SH-SY5Y (cell line): ENCODE results near the gene NAP1L5.

Experiments used
- GATA2 ChIP-seq: IDR thresholded peaks from 2 replicates; pipeline ENCODE4 v1.6.1; 2011; ENCODE audit warnings: mild to moderate bottlenecking, low read depth, low read length
- GATA3 ChIP-seq: IDR thresholded peaks from 2 replicates; pipeline ENCODE4 v1.6.1; 2011; ENCODE audit warnings: low read depth, mild to moderate bottlenecking, low read length, moderate library complexity

DNA sequence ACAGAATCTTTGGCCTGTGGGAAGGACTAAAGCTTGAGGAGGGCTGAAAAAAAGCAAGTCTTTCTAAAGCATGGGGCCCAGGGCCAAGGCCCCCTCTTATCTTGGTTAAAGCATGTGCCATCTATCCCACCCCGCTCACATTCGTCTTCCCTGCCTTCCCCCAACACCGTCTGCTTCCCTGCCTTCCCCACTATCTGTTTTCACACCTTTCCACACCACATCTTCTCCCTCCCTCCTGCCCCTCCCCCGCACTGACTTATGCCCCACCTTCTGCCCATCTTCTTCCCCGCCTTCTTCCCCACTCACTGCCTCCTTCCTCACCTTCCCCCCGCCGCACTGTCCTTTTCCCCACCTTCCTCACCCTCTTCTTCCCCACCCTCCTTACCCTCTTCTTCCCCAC, 890 bp upstream of the NAP1L5 start:
- no peak for TF ChIP-seq GATA3
- TF ChIP-seq GATA2, result no peak
